Caco-2 (cell line): ENCODE data around the gene CEP63. TPM values are rescaled to one million over a fixed set of nuclear protein-coding genes. Genes with fewer than 3 reads are reported as not detected.

Experiments used
- BruUV-seq: library from RNA; stranded (reverse); fragments of 400-500 nt; replicated peaks from 2 replicates; lab custom pipeline; 2021; lab: Mats Ljungman, UMichigan
- CTCF ChIA-PET: fragments of 300-600 bp; sonication (Branson Sonifier 250); formaldehyde crosslinking; loops from one replicate; lab custom pipeline; 2022; ENCODE audit warnings: antibody characterized with exemption; lab: Charles Lee
- POLR2A ChIA-PET: fragments of 300-600 bp; sonication (Branson Sonifier 250); formaldehyde crosslinking; loops from one replicate; lab custom pipeline; 2022; ENCODE audit warnings: antibody characterized with exemption; lab: Charles Lee
- DNase-seq, 2 experiments: peaks; one replicate each; pipeline versions ENCODE4 v3.0.0 to v3.0.0-alpha.2; 2020 to 2022
- H3K27me3 ChIP-seq: replicated peaks from 2 replicates; pipeline ENCODE4 v1.6.0; 2011; ENCODE audit warnings: low read length; ENCODE audit not compliant: control insufficient read depth, insufficient read depth
- H3K36me3 ChIP-seq: 2 replicates; pipeline ENCODE4 v1.5.1; 2011; ENCODE audit warnings: low read length; ENCODE audit not compliant: control insufficient read depth, insufficient read depth
- H3K4me1 ChIP-seq: fragments of 250-450 bp; sonication (Bioruptor Pico); 2 replicates; pipeline ENCODE4 v1.5.1; 2020; ENCODE audit warnings: mild to moderate bottlenecking
- H3K4me3 ChIP-seq: 2 replicates; pipeline ENCODE4 v1.5.1; 2011; ENCODE audit warnings: low read depth, mild to moderate bottlenecking, control low read depth, low read length
- H3K9me3 ChIP-seq: fragments of 250-450 bp; sonication (Bioruptor Pico); 2 replicates; pipeline ENCODE4 v1.5.1; 2020; ENCODE audit warnings: mild to moderate bottlenecking, moderate library complexity
- H3K27ac Mint-ChIP-seq: one replicate; pipeline ENCODE4 v1.8.0; 2022; ENCODE audit warnings: mixed read lengths; ENCODE audit not compliant: unreplicated experiment
- H3K27me3 Mint-ChIP-seq: one replicate; pipeline ENCODE4 v1.8.0; 2022; ENCODE audit warnings: mixed read lengths; ENCODE audit not compliant: insufficient read depth, unreplicated experiment
- H3K36me3 Mint-ChIP-seq: one replicate; pipeline ENCODE4 v1.8.0; 2022; ENCODE audit warnings: mild to moderate bottlenecking, mixed read lengths; ENCODE audit not compliant: insufficient read depth, unreplicated experiment
- H3K4me1 Mint-ChIP-seq: one replicate; pipeline ENCODE4 v1.8.0; 2022; ENCODE audit warnings: low read depth, mixed read lengths; ENCODE audit not compliant: unreplicated experiment
- H3K4me3 Mint-ChIP-seq: one replicate; pipeline ENCODE4 v1.8.0; 2022; ENCODE audit warnings: mild to moderate bottlenecking, moderate library complexity, mixed read lengths; ENCODE audit not compliant: unreplicated experiment
- H3K9me3 Mint-ChIP-seq: one replicate; pipeline ENCODE4 v1.8.0; 2022; ENCODE audit warnings: mixed read lengths; ENCODE audit not compliant: unreplicated experiment
- CTCF ChIP-seq, 2 experiments: fragments of 200-600 bp in 1 of 2; IDR thresholded peaks; 1 replicate in 1 of 2; 2 replicates in 1 of 2; pipeline versions ENCODE4 v1.5.1 to v1.8.0; 2011 to 2022; ENCODE audit warnings: antibody characterized with exemption in 1 of 2, control low read depth in 1 of 2, inconsistent platforms in 1 of 2, low read depth in 1 of 2, low read length in 1 of 2, mild to moderate bottlenecking in 1 of 2, moderate library complexity in 1 of 2; ENCODE audit not compliant: insufficient read depth in 1 of 2, severe bottlenecking in 1 of 2, unreplicated experiment in 1 of 2
- intact Hi-C: fragments of 100-400 bp; cut with micrococcal nuclease; formaldehyde crosslinking; loops from one replicate; pipeline ENCODE4 v1.10.0; 2022; ENCODE audit not compliant: unreplicated experiment
- total RNA-seq: library from RNA; stranded (reverse); gene quantifications from 2 replicates; pipeline ENCODE4 v1.2.3, GENCODE V29; 2022

Gene CEP63
- total RNA-seq, 1 experiment from 2014 or later: 21.9 TPM

- POLR2A ChIA-PET: no interaction called here
- Histone ChIP-seq H3K4me1 (no peaks in the 10 kb centered on the region), H3K27me3 (no peaks in the 10 kb centered on the region), H3K4me3 (no peak overlapping the region), H3K36me3 (no peaks in the 10 kb centered on the region), H3K9me3 (no peaks in the 10 kb centered on the region)
- Mint-ChIP-seq H3K27ac (no peak overlapping the region), H3K9me3 (no peaks in the 10 kb centered on the region), H3K4me3 (no peak overlapping the region), H3K4me1 (no peaks in the 10 kb centered on the region), H3K36me3 (no peaks in the 10 kb centered on the region), H3K27me3 (peaks cover 17% of the 10 kb centered on the region)
- no peak for DNase-seq
- intact Hi-C loops: no loop called here
- CTCF ChIA-PET: no interaction called here
- no TSS peak for BruUV-seq
- TF ChIP-seq CTCF (IDR thresholded peaks at IDR 0.05; ENCODE audit: insufficient read depth in 1 of 2, low read depth in 1 of 2, low read length in 1 of 2, severe bottlenecking in 1 of 2, unreplicated experiment in 1 of 2): no peak
Observed at GRCh38 chr3:134617608-134618477, 132.0 kb downstream of the CEP63 start.

GRCh38 chr3:134618478-134619300 is 132.8 kb downstream of the CEP63 start:
- Mint-ChIP-seq H3K27ac (no peak overlapping the region), H3K4me3 (no peak overlapping the region), H3K36me3 (no peaks in the 10 kb centered on the region), H3K9me3 (no peaks in the 10 kb centered on the region), H3K27me3 (peaks cover 9% of the 10 kb centered on the region), H3K4me1 (no peaks in the 10 kb centered on the region)
- Histone ChIP-seq H3K27me3 (no peaks in the 10 kb centered on the region), H3K9me3 (no peaks in the 10 kb centered on the region), H3K4me1 (no peaks in the 10 kb centered on the region), H3K36me3 (no peaks in the 10 kb centered on the region), H3K4me3 (no peak overlapping the region)
- intact Hi-C loops: no loop called here
- ChIA-PET POLR2A (no interaction called here), CTCF (no interaction called here)
- no TSS peak for BruUV-seq
- DNase-seq: no peak
- TF ChIP-seq CTCF (IDR thresholded peaks at IDR 0.05; ENCODE audit: insufficient read depth in 1 of 2, low read depth in 1 of 2, low read length in 1 of 2, severe bottlenecking in 1 of 2, unreplicated experiment in 1 of 2): no peak

- Histone ChIP-seq H3K36me3 (no peaks in the 10 kb centered on the region), H3K9me3 (no peaks in the 10 kb centered on the region), H3K4me3 (no peak overlapping the region), H3K27me3 (no peaks in the 10 kb centered on the region), H3K4me1 (no peaks in the 10 kb centered on the region)
- Mint-ChIP-seq H3K27ac (no peak overlapping the region), H3K4me3 (no peak overlapping the region), H3K4me1 (no peaks in the 10 kb centered on the region), H3K27me3 (peaks cover 6% of the 10 kb centered on the region), H3K36me3 (no peaks in the 10 kb centered on the region), H3K9me3 (no peaks in the 10 kb centered on the region)
- DNase-seq: no peak
- ChIA-PET CTCF (no interaction called here), POLR2A (no interaction called here)
- intact Hi-C loops: no loop called here
- TF ChIP-seq CTCF (IDR thresholded peaks at IDR 0.05; ENCODE audit: insufficient read depth in 1 of 2, low read depth in 1 of 2, low read length in 1 of 2, severe bottlenecking in 1 of 2, unreplicated experiment in 1 of 2): no peak
- BruUV-seq: no TSS peak
Observed at GRCh38 chr3:134619301-134619615, 133.4 kb downstream of the CEP63 start.
